NCI-H1436 treated with DMSO at 0.1 percent for 48 hours (cell line): ENCODE data around the gene LCE2B.

ENCODE experiments used
- DNase-seq: peaks from one replicate; lab custom pipeline; 2025; lab: John Stamatoyannopoulos, UW

LCE2B gene

GRCh38 chr1:152735648-152736047 is 49.7 kb downstream of the LCE2B start:
- DNase-seq: no peak
